Cardiac muscle cell (in vitro differentiated cells and primary cell): ENCODE measurements around the gene HRK. TPM values are rescaled to one million over a fixed set of nuclear protein-coding genes. Genes with fewer than 3 reads are reported as not detected.

ENCODE experiments used
- DNase-seq, 2 donors: peaks; one replicate each; pipeline versions ENCODE4 v3.0.0 to v3.0.0-alpha.2; 2010 to 2017; ENCODE audit warnings: low read depth in 1 of 2, low spot score in 1 of 2
- H3K27ac ChIP-seq: fragments of 200-600 bp; sonication (generic); 2 replicates; pipeline ENCODE4 v1.5.1; 2016
- H3K27me3 ChIP-seq: fragments of 200-600 bp; sonication (generic); 2 replicates; pipeline ENCODE4 v1.6.0; 2016; ENCODE audit warnings: control low read depth
- H3K36me3 ChIP-seq: fragments of 200-600 bp; sonication (generic); 2 replicates; pipeline ENCODE4 v1.5.1; 2016; ENCODE audit warnings: control low read depth
- H3K4me1 ChIP-seq: fragments of 200-600 bp; sonication (generic); 2 replicates; pipeline ENCODE4 v1.8.1; 2017; ENCODE audit warnings: low read depth, mild to moderate bottlenecking, mixed run types
- H3K4me3 ChIP-seq: fragments of 200-600 bp; sonication (generic); 2 replicates; pipeline ENCODE4 v1.5.1; 2016; ENCODE audit warnings: mild to moderate bottlenecking
- H3K9me3 ChIP-seq: fragments of 200-600 bp; sonication (generic); 2 replicates; pipeline ENCODE4 v1.5.1; 2017; ENCODE audit warnings: low read depth, mild to moderate bottlenecking, control low read depth
- CTCF ChIP-seq: IDR thresholded peaks from 2 replicates; pipeline ENCODE4 v1.5.1; 2012; ENCODE audit warnings: low read depth, mild to moderate bottlenecking, low read length
- polyA plus RNA-seq: library from polyadenylated mRNA; unstranded; fragments of >200 nt; fragmentation: Nextera tagmentation; extraction: Ambion mirVana; gene quantifications from 2 replicates; pipeline ENCODE4 v1.2.1, GENCODE V29; 2016
- total RNA-seq: library from RNA; depleted of rRNA; stranded (reverse); fragments of >200 nt; gene quantifications from 2 replicates; pipeline ENCODE4 v1.2.3, GENCODE V29; 2016

HRK gene
- total and polyA plus RNA-seq, 2 experiments from 2014 or later: 0.06 TPM; not detected in 1

- Histone ChIP-seq H3K4me3 (no peak overlapping the region), H3K27me3 (no peaks in the 10 kb centered on the region), H3K4me1 (no peaks in the 10 kb centered on the region), H3K36me3 (no peaks in the 10 kb centered on the region), H3K27ac (no peak overlapping the region), H3K9me3 (no peaks in the 10 kb centered on the region)
- TF ChIP-seq CTCF: no peak
- no peak for DNase-seq
These were observed 41.9 kb downstream of the HRK start for GRCh38 chr12:116839287-116839830.

- no peaks in the 10 kb centered on the region for H3K36me3 ChIP-seq
- TF ChIP-seq CTCF: no peak
- no peak overlapping the region for H3K27ac ChIP-seq
- no peaks in the 10 kb centered on the region for H3K4me1 ChIP-seq
- no peaks in the 10 kb centered on the region for H3K27me3 ChIP-seq
- H3K9me3 ChIP-seq: no peaks in the 10 kb centered on the region
- no peak for DNase-seq
- no peak overlapping the region for H3K4me3 ChIP-seq
These were observed 42.9 kb downstream of the HRK start for GRCh38 chr12:116838365-116838764.

- H3K27ac ChIP-seq: no peak overlapping the region
- no peak overlapping the region for H3K4me3 ChIP-seq
- TF ChIP-seq CTCF: no peak
- no peaks in the 10 kb centered on the region for H3K4me1 ChIP-seq
- no peaks in the 10 kb centered on the region for H3K9me3 ChIP-seq
- H3K36me3 ChIP-seq: no peaks in the 10 kb centered on the region
- DNase-seq: no peak
- no peaks in the 10 kb centered on the region for H3K27me3 ChIP-seq
These were observed 44.1 kb downstream of the HRK start for GRCh38 chr12:116837097-116837496.

GRCh38 chr12:116835484-116835883 lies 45.8 kb downstream of the HRK start:
- no peak for DNase-seq
- Histone ChIP-seq H3K27me3 (no peaks in the 10 kb centered on the region), H3K4me1 (no peaks in the 10 kb centered on the region), H3K27ac (no peak overlapping the region), H3K9me3 (no peaks in the 10 kb centered on the region), H3K4me3 (no peak overlapping the region), H3K36me3 (no peaks in the 10 kb centered on the region)
- TF ChIP-seq CTCF: no peak

- no peak overlapping the region for H3K27ac ChIP-seq
These were observed 47.8 kb downstream of the HRK start for GRCh38 chr12:116833474-116833873.

More at GRCh38 chr12:116833474-116833873, 47.8 kb downstream of the HRK start:
- no peaks in the 10 kb centered on the region for H3K36me3 ChIP-seq
- no peak for DNase-seq
- no peak overlapping the region for H3K4me3 ChIP-seq
- no peaks in the 10 kb centered on the region for H3K9me3 ChIP-seq
- no peaks in the 10 kb centered on the region for H3K27me3 ChIP-seq
- H3K4me1 ChIP-seq: no peaks in the 10 kb centered on the region
- TF ChIP-seq CTCF: no peak
